ENCODE data around the gene CTBP2. TPM values are rescaled to one million over a fixed set of nuclear protein-coding genes. Genes with fewer than 3 reads are reported as not detected.

The CTBP2 gene
- total RNA-seq, 1 experiment from 2014 or later: 212 TPM

GRCh38 chr10:125142946-125143345 lies 17.4 kb downstream of the CTBP2 start:
- H2BK15ac ChIP-seq (ENCODE audit: low read depth, low read length): no peak overlapping the region
- H3K18ac ChIP-seq (ENCODE audit: insufficient read length, low read depth, low read length): no peak overlapping the region
- H4K91ac ChIP-seq (ENCODE audit: insufficient read length, low read depth, low read length): no peak overlapping the region
- H3K27ac Mint-ChIP-seq: peak overlapping the region; percentile 33 to 80 (median 52); a peak in 5 of 7 replicates
- H2BK120ac ChIP-seq (ENCODE audit: low read depth, low read length, poor library complexity, severe bottlenecking): no peak overlapping the region
- peaks cover 15% of the 10 kb centered on the region; the same call in 1 of the 2 replicates for H3K4me1 ChIP-seq (ENCODE audit: insufficient read depth, low read length)
- no peak overlapping the region for H3K56ac ChIP-seq (ENCODE audit: insufficient read length, low read depth, low read length)
- no peak overlapping the region for H3K4me2 ChIP-seq (ENCODE audit: insufficient read depth, insufficient read length, low read length)
- no peak for DNase-seq
- peaks cover 78 to 88% of the 10 kb centered on the region in 2 experiments for H3K4me1 Mint-ChIP-seq
- H3K9me3 ChIP-seq (ENCODE audit: control insufficient read depth, low read depth, low read length): no peaks in the 10 kb centered on the region
- H3K9me3 Mint-ChIP-seq: no peaks in the 10 kb centered on the region
- H4K5ac ChIP-seq (ENCODE audit: insufficient read length, low read depth, low read length): no peak overlapping the region
- TF ChIP-seq, protein P1, sequence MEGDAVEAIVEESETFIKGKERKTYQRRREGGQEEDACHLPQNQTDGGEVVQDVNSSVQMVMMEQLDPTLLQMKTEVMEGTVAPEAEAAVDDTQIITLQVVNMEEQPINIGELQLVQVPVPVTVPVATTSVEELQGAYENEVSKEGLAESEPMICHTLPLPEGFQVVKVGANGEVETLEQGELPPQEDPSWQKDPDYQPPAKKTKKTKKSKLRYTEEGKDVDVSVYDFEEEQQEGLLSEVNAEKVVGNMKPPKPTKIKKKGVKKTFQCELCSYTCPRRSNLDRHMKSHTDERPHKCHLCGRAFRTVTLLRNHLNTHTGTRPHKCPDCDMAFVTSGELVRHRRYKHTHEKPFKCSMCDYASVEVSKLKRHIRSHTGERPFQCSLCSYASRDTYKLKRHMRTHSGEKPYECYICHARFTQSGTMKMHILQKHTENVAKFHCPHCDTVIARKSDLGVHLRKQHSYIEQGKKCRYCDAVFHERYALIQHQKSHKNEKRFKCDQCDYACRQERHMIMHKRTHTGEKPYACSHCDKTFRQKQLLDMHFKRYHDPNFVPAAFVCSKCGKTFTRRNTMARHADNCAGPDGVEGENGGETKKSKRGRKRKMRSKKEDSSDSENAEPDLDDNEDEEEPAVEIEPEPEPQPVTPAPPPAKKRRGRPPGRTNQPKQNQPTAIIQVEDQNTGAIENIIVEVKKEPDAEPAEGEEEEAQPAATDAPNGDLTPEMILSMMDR (conservative IDR thresholded peaks at IDR 0.05): no peak
- H3K23me2 ChIP-seq (ENCODE audit: insufficient read length, low read depth, low read length, poor library complexity, severe bottlenecking): no peaks in the 10 kb centered on the region
- H3K14ac ChIP-seq (ENCODE audit: insufficient read depth, low read length): no peak overlapping the region
- H2BK12ac ChIP-seq (ENCODE audit: insufficient read length, low read depth, low read length): no peak overlapping the region
- peaks cover 2% of the 10 kb centered on the region for H4K20me1 ChIP-seq (ENCODE audit: control insufficient read depth, insufficient read depth, insufficient read length)
- H3K79me1 ChIP-seq (ENCODE audit: insufficient read depth, low read depth, low read length, poor library complexity, severe bottlenecking): peaks cover 4% of the 10 kb centered on the region
- no peak overlapping the region; a peak in 1 of 5 replicates for H3K4me3 Mint-ChIP-seq
- no peak overlapping the region for H2AK5ac ChIP-seq (ENCODE audit: insufficient read length, low read length)
- no peaks in the 10 kb centered on the region for H3K27me3 ChIP-seq (ENCODE audit: insufficient read depth, low read length)
- no peak overlapping the region for H2BK20ac ChIP-seq (ENCODE audit: low read depth, low read length, poor library complexity, severe bottlenecking)
- WGBS (ENCODE audit: extremely low coverage, insufficient read length, low lambda C conversion rate): no CpG with 5 or more reads among the region's 9 CpGs
- H3K9ac ChIP-seq (ENCODE audit: extremely low read depth, insufficient read length, low read length): no peak overlapping the region
- H3K27me3 Mint-ChIP-seq (ENCODE audit: low read depth): no peaks in the 10 kb centered on the region
- H3K79me2 ChIP-seq (ENCODE audit: insufficient read depth, low read length): peaks cover 84% of the 10 kb centered on the region
- no peak overlapping the region for H3K23ac ChIP-seq (ENCODE audit: insufficient read length, low read depth, low read length)
- H3K4ac ChIP-seq (ENCODE audit: low read depth, low read length): no peak overlapping the region
- no peak overlapping the region for H3K27ac ChIP-seq (ENCODE audit: insufficient read length, low read depth, low read length)
- H3K36me3 Mint-ChIP-seq (ENCODE audit: insufficient read depth in 1 of 3, low read depth in 3 of 3): peaks cover 29 to 58% (median 51%) of the 10 kb centered on the region in 3 experiments
- no peak overlapping the region for H2BK5ac ChIP-seq (ENCODE audit: insufficient read length, low read length)
- H4K8ac ChIP-seq (replicated peaks; ENCODE audit: insufficient read length, low read depth, low read length): no peak overlapping the region
- H2AFZ ChIP-seq (ENCODE audit: low read length): no peak overlapping the region
- H3T11ph ChIP-seq (ENCODE audit: low read length): no peak overlapping the region
